Vagina (tissue), 2 donors: Measurements from ENCODE around the gene LSP1. TPM values are rescaled to one million over a fixed set of nuclear protein-coding genes. Genes with fewer than 3 reads are reported as not detected.
A peak's percentile ranks its signal among the peaks of the same experiment; 100 is the strongest.

Experiments
- DNase-seq, 2 donors: peaks; one replicate each; pipeline ENCODE4 v3.0.0-alpha.2; 2017; ENCODE audit errors: extremely low spot score in 2 of 2
- H3K27ac ChIP-seq: fragments of 200-600 bp; sonication (generic); one replicate; pipeline ENCODE4 v1.5.1; 2019
- H3K27me3 ChIP-seq: fragments of 200-600 bp; sonication (generic); one replicate; pipeline ENCODE4 v1.5.1; 2019
- H3K36me3 ChIP-seq, 2 donors: fragments of 200-600 bp; sonication (generic); one replicate each; pipeline ENCODE4 v1.5.1; 2017 to 2019
- H3K4me1 ChIP-seq: fragments of 200-600 bp; sonication (generic); one replicate; pipeline ENCODE4 v1.5.1; 2019
- H3K4me3 ChIP-seq, 2 donors: fragments of 200-600 bp; sonication (generic); 1 replicate in 1 of 2; 2 replicates in 1 of 2; pipeline ENCODE4 v1.5.1; 2016 to 2019
- H3K9me3 ChIP-seq: fragments of 200-600 bp; sonication (generic); one replicate; pipeline ENCODE4 v1.5.1; 2019
- POLR2A ChIP-seq, 2 donors: fragments of 450-650 bp; IDR thresholded peaks; one replicate each; pipeline ENCODE4 v1.6.1; 2017; ENCODE audit warnings: antibody characterized with exemption in 2 of 2, mild to moderate bottlenecking in 2 of 2, moderate library complexity in 2 of 2
- POLR2AphosphoS5 ChIP-seq, 2 donors: sonication (generic); formaldehyde crosslinking; IDR thresholded peaks; one replicate each; pipeline ENCODE4 v1.9.0; 2017; ENCODE audit warnings: antibody characterized with exemption in 2 of 2, mild to moderate bottlenecking in 2 of 2, low read depth in 1 of 2; ENCODE audit not compliant: insufficient read depth in 1 of 2
- intact Hi-C: fragments of 100-400 bp; cut with DNase I; formaldehyde crosslinking; loops from one replicate; pipeline ENCODE4 v1.15.1; 2023
- total RNA-seq: library from RNA; depleted of rRNA; stranded (reverse); fragments of >200 nt; gene quantifications from one replicate; pipeline ENCODE4 v1.2.3, GENCODE V29; 2016
- TF ChIP-seq, protein P1 (sequence below), 3 experiments: fragments of 450-650 bp in 2 of 3; fragments of 200-600 bp in 1 of 3; sonication (generic) in 1 of 3; IDR thresholded peaks; one replicate each; pipeline ENCODE4 v1.5.1; 2017 to 2019; ENCODE audit warnings: antibody characterized with exemption in 3 of 3, mild to moderate bottlenecking in 2 of 3, moderate library complexity in 2 of 3

Gene LSP1
- total RNA-seq, 1 donor from 2014 or later: 32.7 TPM

DNA sequence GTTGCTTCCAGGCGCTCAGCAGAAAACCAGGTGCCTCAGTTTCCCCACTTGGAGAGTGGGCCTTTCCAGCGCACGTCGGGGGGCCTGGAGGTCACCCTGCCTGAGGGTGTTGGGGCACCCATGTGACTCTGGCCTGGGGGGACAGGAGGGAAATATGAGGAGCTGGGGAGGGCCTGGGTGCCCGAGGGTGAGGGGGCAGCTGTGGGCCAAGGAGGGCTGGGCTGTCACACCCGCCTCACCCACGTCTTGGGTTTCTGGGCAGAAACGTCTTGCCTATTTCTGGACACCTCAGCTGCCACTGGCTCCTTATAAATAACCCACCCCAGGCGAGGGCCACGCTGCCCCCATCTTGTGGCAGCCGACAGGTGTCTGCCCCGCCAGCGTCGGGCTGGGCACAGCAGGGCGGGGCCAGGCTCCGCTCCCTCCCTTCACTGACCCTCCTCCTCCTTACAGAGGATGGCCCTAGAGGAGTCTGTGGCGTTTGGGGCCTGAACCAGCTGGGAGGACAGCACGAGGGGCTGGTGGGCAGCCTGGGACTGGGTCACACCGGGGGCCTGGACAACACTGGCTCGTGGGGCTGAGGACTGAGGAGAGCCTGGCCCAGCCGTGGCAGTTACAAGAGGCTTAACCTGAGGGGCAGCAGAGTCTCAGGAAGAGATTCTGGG is 68.2 kb downstream of the LSP1 start:
- Histone ChIP-seq H3K27me3 (no peaks in the 10 kb centered on the region), H3K4me3 (no peak overlapping the region), H3K36me3 (no peaks in the 10 kb centered on the region), H3K27ac (peak overlapping the region; percentile 53), H3K9me3 (no peaks in the 10 kb centered on the region), H3K4me1 (peaks cover 59% of the 10 kb centered on the region)
- no peak for DNase-seq
- intact Hi-C loops: no loop called here
- TF ChIP-seq, protein P1, sequence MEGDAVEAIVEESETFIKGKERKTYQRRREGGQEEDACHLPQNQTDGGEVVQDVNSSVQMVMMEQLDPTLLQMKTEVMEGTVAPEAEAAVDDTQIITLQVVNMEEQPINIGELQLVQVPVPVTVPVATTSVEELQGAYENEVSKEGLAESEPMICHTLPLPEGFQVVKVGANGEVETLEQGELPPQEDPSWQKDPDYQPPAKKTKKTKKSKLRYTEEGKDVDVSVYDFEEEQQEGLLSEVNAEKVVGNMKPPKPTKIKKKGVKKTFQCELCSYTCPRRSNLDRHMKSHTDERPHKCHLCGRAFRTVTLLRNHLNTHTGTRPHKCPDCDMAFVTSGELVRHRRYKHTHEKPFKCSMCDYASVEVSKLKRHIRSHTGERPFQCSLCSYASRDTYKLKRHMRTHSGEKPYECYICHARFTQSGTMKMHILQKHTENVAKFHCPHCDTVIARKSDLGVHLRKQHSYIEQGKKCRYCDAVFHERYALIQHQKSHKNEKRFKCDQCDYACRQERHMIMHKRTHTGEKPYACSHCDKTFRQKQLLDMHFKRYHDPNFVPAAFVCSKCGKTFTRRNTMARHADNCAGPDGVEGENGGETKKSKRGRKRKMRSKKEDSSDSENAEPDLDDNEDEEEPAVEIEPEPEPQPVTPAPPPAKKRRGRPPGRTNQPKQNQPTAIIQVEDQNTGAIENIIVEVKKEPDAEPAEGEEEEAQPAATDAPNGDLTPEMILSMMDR (IDR thresholded peaks at IDR 0.05): no peak

DNA sequence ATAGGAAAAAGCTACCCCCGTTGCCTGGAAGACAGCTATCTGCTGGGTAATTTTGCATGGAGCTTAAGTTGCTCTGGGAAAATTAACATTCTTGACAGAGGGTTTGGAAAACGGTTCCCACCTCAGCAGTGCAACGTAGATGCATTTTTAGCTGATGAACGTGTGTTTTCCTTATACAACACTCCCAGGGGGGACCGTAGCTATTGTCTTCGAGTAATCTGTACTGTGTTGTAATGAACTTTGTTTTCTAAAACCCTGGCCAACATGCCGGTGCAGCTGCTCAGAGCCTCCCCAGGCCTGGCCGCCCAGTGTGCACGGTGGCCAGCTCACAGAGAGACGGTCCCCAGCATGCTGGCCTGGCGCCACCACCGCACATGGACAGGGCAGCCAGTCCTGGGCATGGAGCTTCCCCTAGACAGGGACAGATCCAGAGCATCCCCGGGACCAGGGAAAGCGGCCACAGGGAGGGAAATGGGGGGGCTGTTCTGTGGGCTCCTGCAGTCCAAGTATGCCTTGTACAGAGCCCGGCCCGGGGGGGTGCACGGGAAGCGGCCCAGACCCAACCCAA is 68.8 kb downstream of the LSP1 start:
- DNase-seq: no peak
- intact Hi-C loops: no loop called here
- H3K27ac ChIP-seq: peak overlapping the region; percentile 53
- TF ChIP-seq POLR2AphosphoS5 (IDR thresholded peaks at IDR 0.05; ENCODE audit: insufficient read depth in 1 of 2, low read depth in 1 of 2): peak in 1 of 2 donors; percentile 21
- TF ChIP-seq, protein P1 (IDR thresholded peaks at IDR 0.05): no peak
- TF ChIP-seq POLR2A (IDR thresholded peaks at IDR 0.05): no peak
- H3K27me3 ChIP-seq: no peaks in the 10 kb centered on the region
- peaks cover 60% of the 10 kb centered on the region for H3K4me1 ChIP-seq
- no peaks in the 10 kb centered on the region for H3K36me3 ChIP-seq
- no peak overlapping the region for H3K4me3 ChIP-seq
- no peaks in the 10 kb centered on the region for H3K9me3 ChIP-seq

DNA sequence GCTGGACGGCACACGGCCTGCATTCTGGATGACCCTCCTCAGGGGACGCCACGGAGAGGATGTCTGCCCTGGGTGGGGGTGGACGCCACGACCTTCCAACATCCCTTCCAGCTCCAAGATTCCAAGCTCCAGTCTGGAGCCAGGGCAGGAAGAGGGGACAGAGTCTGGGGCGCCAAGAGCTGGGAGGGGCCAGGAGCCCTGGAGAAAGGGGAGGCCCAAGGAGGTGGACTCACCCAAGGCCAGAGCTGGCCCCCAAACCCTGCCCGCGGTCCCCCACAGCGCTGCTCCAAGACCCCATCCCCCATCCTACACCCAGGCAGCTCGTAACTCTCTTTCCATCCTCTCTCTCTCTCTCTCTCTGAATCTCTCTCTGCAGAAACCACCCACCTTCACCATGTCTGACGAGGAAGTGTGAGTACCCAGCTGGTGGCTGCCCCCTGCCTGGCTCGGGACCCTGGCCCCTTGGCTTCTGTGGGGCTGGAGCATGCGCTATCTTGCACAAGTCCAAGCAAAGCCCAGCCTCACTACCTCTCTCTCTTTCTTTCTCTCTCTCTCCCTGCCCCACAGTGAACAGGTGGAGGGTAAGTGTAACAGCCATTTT is 69.7 kb downstream of the LSP1 start:
- Histone ChIP-seq H3K4me1 (peaks cover 60% of the 10 kb centered on the region), H3K4me3 (no peak overlapping the region), H3K27me3 (no peaks in the 10 kb centered on the region), H3K27ac (peak overlapping the region; percentile 53), H3K9me3 (no peaks in the 10 kb centered on the region), H3K36me3 (no peaks in the 10 kb centered on the region)
- TF ChIP-seq, protein P1 (IDR thresholded peaks at IDR 0.05): no peak
- TF ChIP-seq POLR2A (IDR thresholded peaks at IDR 0.05) (no peak), POLR2AphosphoS5 (IDR thresholded peaks at IDR 0.05; ENCODE audit: insufficient read depth in 1 of 2, low read depth in 1 of 2) (no peak)
- no peak for DNase-seq
- intact Hi-C loops: no loop called here

DNA sequence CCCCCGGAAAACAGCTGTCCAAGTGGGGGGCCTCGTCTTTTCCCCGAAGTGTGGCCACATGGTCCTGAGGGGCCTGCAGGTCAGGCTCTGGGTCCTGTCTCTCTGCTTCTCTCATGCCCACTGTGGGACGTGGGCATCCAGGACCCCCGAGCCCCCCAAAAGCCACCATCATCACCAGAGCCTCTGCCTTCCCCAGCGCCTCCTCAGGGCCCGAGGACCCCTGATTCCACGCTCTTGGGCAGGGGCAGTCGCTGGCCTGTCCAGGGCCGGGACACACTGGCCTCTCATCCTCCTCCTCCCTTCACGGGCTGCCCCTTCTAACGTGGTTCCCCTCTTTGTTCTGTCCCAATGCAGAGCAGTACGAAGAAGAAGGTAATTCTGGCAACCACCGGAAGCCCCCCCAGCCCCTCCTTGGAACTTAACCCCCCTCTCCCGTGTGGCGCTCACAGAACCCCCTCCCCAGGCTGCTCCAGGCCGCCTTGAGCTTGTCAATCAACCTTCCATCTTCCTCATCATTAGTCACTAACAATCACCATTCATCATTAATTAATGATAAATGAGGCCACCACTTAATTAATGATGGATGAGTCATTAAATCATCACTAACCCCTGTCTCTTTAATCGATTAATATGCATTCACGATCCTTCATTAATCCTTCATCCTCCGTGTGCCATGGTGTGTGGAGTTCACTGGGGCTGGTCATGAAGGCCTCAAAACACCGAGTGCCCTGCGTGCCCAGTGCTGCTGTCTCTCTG is 70.5 kb downstream of the LSP1 start:
- TF ChIP-seq, protein P1 (IDR thresholded peaks at IDR 0.05): no peak
- no peak for TF ChIP-seq POLR2AphosphoS5 (IDR thresholded peaks at IDR 0.05; ENCODE audit: insufficient read depth in 1 of 2, low read depth in 1 of 2)
- TF ChIP-seq POLR2A (IDR thresholded peaks at IDR 0.05): no peak
- Histone ChIP-seq H3K36me3 (no peaks in the 10 kb centered on the region), H3K4me3 (no peak overlapping the region), H3K4me1 (peaks cover 62% of the 10 kb centered on the region), H3K27ac (peak overlapping the region; percentile 35), H3K9me3 (no peaks in the 10 kb centered on the region), H3K27me3 (no peaks in the 10 kb centered on the region)
- intact Hi-C loops: no loop called here
- no peak for DNase-seq
